HFF-Myc (cell line): ENCODE results near the gene BROX.

Experiments
- DNase-seq: peaks from one replicate; pipeline ENCODE4 v3.0.0-alpha.2; 2011; ENCODE audit warnings: low read depth; ENCODE audit errors: extremely low read depth
- H3K4me3 ChIP-seq: replicated peaks from 2 replicates; pipeline ENCODE4 v1.5.1; 2011; ENCODE audit warnings: low read depth, mild to moderate bottlenecking, control low read depth, low read length
- TF ChIP-seq, protein P1 (sequence below): IDR thresholded peaks from 2 replicates; pipeline ENCODE4 v1.5.1; 2012; ENCODE audit warnings: mild to moderate bottlenecking, low read depth, low read length, control low read depth; ENCODE audit errors: missing control alignments

BROX gene

GRCh38 chr1:222706815-222707214, 5.5 kb upstream of the BROX start:
- H3K4me3 ChIP-seq: no peak overlapping the region
- TF ChIP-seq, protein P1, sequence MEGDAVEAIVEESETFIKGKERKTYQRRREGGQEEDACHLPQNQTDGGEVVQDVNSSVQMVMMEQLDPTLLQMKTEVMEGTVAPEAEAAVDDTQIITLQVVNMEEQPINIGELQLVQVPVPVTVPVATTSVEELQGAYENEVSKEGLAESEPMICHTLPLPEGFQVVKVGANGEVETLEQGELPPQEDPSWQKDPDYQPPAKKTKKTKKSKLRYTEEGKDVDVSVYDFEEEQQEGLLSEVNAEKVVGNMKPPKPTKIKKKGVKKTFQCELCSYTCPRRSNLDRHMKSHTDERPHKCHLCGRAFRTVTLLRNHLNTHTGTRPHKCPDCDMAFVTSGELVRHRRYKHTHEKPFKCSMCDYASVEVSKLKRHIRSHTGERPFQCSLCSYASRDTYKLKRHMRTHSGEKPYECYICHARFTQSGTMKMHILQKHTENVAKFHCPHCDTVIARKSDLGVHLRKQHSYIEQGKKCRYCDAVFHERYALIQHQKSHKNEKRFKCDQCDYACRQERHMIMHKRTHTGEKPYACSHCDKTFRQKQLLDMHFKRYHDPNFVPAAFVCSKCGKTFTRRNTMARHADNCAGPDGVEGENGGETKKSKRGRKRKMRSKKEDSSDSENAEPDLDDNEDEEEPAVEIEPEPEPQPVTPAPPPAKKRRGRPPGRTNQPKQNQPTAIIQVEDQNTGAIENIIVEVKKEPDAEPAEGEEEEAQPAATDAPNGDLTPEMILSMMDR: no peak

DNA sequence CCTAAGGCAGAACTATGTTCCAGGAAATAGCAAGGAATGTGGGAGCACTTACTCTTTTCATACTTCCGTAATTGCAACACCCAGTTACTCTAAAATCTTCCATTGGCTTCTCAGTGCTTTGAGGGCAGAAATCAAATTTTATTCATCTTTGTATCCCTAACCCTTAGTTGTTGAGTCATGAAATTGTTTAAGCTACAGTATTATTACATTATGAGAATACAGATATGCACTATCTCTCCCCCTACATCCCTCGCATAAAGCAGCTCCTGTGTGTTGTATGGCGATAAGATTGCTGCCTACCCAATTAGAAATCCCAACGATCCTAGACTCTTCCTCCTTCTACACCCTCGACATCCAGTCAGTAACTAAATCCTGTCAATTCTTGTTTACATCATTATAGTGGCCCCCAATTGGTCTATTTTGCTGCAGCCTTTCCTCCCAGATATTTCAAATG, 2.6 kb upstream of the BROX start:
- TF ChIP-seq, protein P1: no peak
- no peak for DNase-seq
- H3K4me3 ChIP-seq: no peak overlapping the region

More at GRCh38 chr1:222706815-222707214, 5.5 kb upstream of the BROX start:
- no peak for DNase-seq

- H3K4me3 ChIP-seq: peak overlapping the region; percentile 100
- TF ChIP-seq, protein P1: no peak
- peak; percentile 40 for DNase-seq
Measured at GRCh38 chr1:222711319-222712252, 778 bp upstream of the BROX start.

DNA sequence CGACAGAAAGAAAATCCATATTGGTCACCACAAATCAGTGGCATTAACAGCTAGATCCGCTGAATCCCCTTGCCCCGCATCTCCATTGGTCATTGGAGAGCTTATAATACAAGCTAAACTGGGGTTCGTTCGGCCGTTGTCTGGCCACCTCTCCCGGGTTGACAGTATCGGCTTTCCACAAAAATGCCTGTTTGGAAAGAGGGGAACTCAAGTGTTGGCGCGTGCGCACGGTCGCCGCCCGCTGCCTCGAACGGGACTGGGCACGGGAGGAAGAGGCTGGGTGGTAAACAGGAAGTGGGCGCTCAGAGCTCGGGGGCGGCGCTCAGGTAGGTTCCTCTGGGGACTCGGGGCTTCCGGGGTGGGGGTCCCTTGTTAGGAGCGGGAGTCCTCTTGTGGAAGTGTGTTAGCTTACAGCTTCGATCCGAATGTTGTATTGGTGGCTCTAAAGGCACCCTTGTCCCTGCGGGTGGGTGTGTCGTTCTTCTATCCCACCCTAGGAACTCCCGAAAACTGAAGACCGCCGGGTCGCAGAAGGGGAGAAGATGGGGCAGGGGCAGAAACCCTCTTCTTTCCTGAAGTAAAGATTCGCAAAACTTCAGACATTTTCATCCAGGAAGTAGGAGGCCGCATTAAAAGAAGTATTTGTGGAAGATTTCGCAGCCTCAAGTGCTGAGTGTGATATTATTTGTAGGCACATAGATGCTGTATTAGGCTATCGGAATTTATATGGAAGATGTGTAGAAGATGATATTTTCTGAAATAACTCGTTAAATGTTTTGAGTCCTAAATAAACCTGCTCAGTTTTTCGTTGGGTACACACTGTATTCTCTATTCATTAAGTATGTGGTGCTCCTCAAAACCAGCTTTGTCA, 962 bp downstream of the BROX start:
- peak overlapping the region; percentile 100 for H3K4me3 ChIP-seq
- peak; percentile 73 for DNase-seq
- TF ChIP-seq, protein P1: no peak

- no peak for DNase-seq
- TF ChIP-seq, protein P1: no peak
- H3K4me3 ChIP-seq: no peak overlapping the region
Measured at GRCh38 chr1:222716393-222716792, 4.0 kb downstream of the BROX start.

- TF ChIP-seq, protein P1: no peak
- no peak for DNase-seq
- H3K4me3 ChIP-seq: no peak overlapping the region
Measured at GRCh38 chr1:222728746-222729145, 16.4 kb downstream of the BROX start.
